GM19043 (cell line): ENCODE results near the gene NPAS1.
"Not testable (repeated sequence)": the region's sequence is repeated elsewhere in the genome, so short reads cannot be mapped to it uniquely, and the experiment has no call there.

Experiments
- ATAC-seq: cut with Tn5 transposase; IDR thresholded peaks from one replicate; pipeline ENCODE4 v1.9.1; 2021; ENCODE audit warnings: low read depth; ENCODE audit not compliant: unreplicated experiment

Gene NPAS1

GRCh38 chr19:47074621-47075020 is 55.0 kb downstream of the NPAS1 start:
- ATAC-seq = no peak

- no peak for ATAC-seq
Observed at GRCh38 chr19:47075179-47075810, 55.7 kb downstream of the NPAS1 start.

- no peak for ATAC-seq
Observed at GRCh38 chr19:47075941-47076340, 56.3 kb downstream of the NPAS1 start.

- ATAC-seq = not testable (repeated sequence)
Observed at GRCh38 chr19:47078351-47078750, 58.7 kb downstream of the NPAS1 start.

GRCh38 chr19:47081095-47081494 is 61.5 kb downstream of the NPAS1 start:
- no peak for ATAC-seq

- no peak for ATAC-seq
Observed at GRCh38 chr19:47082493-47082892, 62.9 kb downstream of the NPAS1 start.

GRCh38 chr19:47084879-47085439 is 65.3 kb downstream of the NPAS1 start:
- ATAC-seq = no peak

- ATAC-seq = no peak
Observed at GRCh38 chr19:47086280-47086679, 66.6 kb downstream of the NPAS1 start.

GRCh38 chr19:47089767-47090350 is 70.2 kb downstream of the NPAS1 start:
- no peak for ATAC-seq

- no peak for ATAC-seq
Observed at GRCh38 chr19:47093254-47093653, 73.6 kb downstream of the NPAS1 start.

- peak; percentile 43 for ATAC-seq
Observed at GRCh38 chr19:47093841-47094240, 74.2 kb downstream of the NPAS1 start.

- ATAC-seq = no peak
Observed at GRCh38 chr19:47094557-47095475, 75.2 kb downstream of the NPAS1 start.
